ENCODE data around the gene CHST12. TPM values are rescaled to one million over a fixed set of nuclear protein-coding genes. Genes with fewer than 3 reads are reported as not detected.
A peak's percentile ranks its signal among the peaks of the same experiment; 100 is the strongest.

CHST12 gene
- total RNA-seq, 1 experiment from 2014 or later, result 19.3 TPM

DNA sequence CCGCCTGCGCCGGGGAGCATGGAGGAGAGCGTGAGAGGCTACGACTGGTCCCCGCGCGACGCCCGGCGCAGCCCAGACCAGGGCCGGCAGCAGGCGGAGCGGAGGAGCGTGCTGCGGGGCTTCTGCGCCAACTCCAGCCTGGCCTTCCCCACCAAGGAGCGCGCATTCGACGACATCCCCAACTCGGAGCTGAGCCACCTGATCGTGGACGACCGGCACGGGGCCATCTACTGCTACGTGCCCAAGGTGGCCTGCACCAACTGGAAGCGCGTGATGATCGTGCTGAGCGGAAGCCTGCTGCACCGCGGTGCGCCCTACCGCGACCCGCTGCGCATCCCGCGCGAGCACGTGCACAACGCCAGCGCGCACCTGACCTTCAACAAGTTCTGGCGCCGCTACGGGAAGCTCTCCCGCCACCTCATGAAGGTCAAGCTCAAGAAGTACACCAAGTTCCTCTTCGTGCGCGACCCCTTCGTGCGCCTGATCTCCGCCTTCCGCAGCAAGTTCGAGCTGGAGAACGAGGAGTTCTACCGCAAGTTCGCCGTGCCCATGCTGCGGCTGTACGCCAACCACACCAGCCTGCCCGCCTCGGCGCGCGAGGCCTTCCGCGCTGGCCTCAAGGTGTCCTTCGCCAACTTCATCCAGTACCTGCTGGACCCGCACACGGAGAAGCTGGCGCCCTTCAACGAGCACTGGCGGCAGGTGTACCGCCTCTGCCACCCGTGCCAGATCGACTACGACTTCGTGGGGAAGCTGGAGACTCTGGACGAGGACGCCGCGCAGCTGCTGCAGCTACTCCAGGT, 29.7 kb downstream of the CHST12 start:
- H3K36me3 Mint-ChIP-seq (ENCODE audit: insufficient read depth in 1 of 3, low read depth in 3 of 3), result peaks cover 11 to 36% (median 23%) of the 10 kb centered on the region in 3 experiments
- H3K79me2 ChIP-seq (ENCODE audit: insufficient read depth, low read length), result no peaks in the 10 kb centered on the region
- TF ChIP-seq, protein P1, sequence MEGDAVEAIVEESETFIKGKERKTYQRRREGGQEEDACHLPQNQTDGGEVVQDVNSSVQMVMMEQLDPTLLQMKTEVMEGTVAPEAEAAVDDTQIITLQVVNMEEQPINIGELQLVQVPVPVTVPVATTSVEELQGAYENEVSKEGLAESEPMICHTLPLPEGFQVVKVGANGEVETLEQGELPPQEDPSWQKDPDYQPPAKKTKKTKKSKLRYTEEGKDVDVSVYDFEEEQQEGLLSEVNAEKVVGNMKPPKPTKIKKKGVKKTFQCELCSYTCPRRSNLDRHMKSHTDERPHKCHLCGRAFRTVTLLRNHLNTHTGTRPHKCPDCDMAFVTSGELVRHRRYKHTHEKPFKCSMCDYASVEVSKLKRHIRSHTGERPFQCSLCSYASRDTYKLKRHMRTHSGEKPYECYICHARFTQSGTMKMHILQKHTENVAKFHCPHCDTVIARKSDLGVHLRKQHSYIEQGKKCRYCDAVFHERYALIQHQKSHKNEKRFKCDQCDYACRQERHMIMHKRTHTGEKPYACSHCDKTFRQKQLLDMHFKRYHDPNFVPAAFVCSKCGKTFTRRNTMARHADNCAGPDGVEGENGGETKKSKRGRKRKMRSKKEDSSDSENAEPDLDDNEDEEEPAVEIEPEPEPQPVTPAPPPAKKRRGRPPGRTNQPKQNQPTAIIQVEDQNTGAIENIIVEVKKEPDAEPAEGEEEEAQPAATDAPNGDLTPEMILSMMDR (conservative IDR thresholded peaks at IDR 0.05), result no peak
- no peak overlapping the region for H2AFZ ChIP-seq (ENCODE audit: low read length)
- H3K4me3 Mint-ChIP-seq, result peak overlapping the region in 1 of 2 experiments; percentile 20; a peak in 1 of 5 replicates
- no peak overlapping the region for H3T11ph ChIP-seq (ENCODE audit: low read length)
- no peaks in the 10 kb centered on the region for H3K9me3 ChIP-seq (ENCODE audit: control insufficient read depth, low read depth, low read length)
- no peak overlapping the region for H3K4ac ChIP-seq (ENCODE audit: low read depth, low read length)
- no peak overlapping the region for H2BK20ac ChIP-seq (ENCODE audit: low read depth, low read length, poor library complexity, severe bottlenecking)
- no peak overlapping the region for H2BK15ac ChIP-seq (ENCODE audit: low read depth, low read length)
- H3K56ac ChIP-seq (ENCODE audit: insufficient read length, low read depth, low read length), result no peak overlapping the region
- H3K27ac ChIP-seq (ENCODE audit: insufficient read length, low read depth, low read length), result no peak overlapping the region
- no peaks in the 10 kb centered on the region for H4K20me1 ChIP-seq (ENCODE audit: control insufficient read depth, insufficient read depth, insufficient read length)
- DNase-seq, result no peak
- H3K79me1 ChIP-seq (ENCODE audit: insufficient read depth, low read depth, low read length, poor library complexity, severe bottlenecking), result no peaks in the 10 kb centered on the region
- H3K14ac ChIP-seq (ENCODE audit: insufficient read depth, low read length), result no peak overlapping the region; the same call in 1 of the 2 replicates
- WGBS (ENCODE audit: extremely low coverage, insufficient read length, low lambda C conversion rate), result no CpG with 5 or more reads among the region's 85 CpGs
- H2BK5ac ChIP-seq (ENCODE audit: insufficient read length, low read length), result no peak overlapping the region
- no peak overlapping the region for H4K8ac ChIP-seq (replicated peaks; ENCODE audit: insufficient read length, low read depth, low read length)
- H2BK12ac ChIP-seq (ENCODE audit: insufficient read length, low read depth, low read length), result no peak overlapping the region
- H2AK5ac ChIP-seq (ENCODE audit: insufficient read length, low read length), result no peak overlapping the region
- no peaks in the 10 kb centered on the region for H3K27me3 Mint-ChIP-seq (ENCODE audit: low read depth)
- H3K23ac ChIP-seq (ENCODE audit: insufficient read length, low read depth, low read length), result no peak overlapping the region
- no peak overlapping the region for H4K5ac ChIP-seq (ENCODE audit: insufficient read length, low read depth, low read length)
- no peak overlapping the region for H3K4me2 ChIP-seq (ENCODE audit: insufficient read depth, insufficient read length, low read length)
- H3K4me1 Mint-ChIP-seq, result no peaks in the 10 kb centered on the region; a peak in 1 of 4 replicates
- no peaks in the 10 kb centered on the region for H3K27me3 ChIP-seq (ENCODE audit: insufficient read depth, low read length)
- no peaks in the 10 kb centered on the region for H3K4me1 ChIP-seq (ENCODE audit: insufficient read depth, low read length)
- no peak overlapping the region for H3K9ac ChIP-seq (ENCODE audit: extremely low read depth, insufficient read length, low read length)
- H3K9me3 Mint-ChIP-seq, result peaks cover 4 to 6% of the 10 kb centered on the region in 2 experiments; a peak in 3 of 5 replicates
- H3K27ac Mint-ChIP-seq, result no peak overlapping the region; a peak in 1 of 7 replicates
- H2BK120ac ChIP-seq (ENCODE audit: low read depth, low read length, poor library complexity, severe bottlenecking), result no peak overlapping the region
- H3K23me2 ChIP-seq (ENCODE audit: insufficient read length, low read depth, low read length, poor library complexity, severe bottlenecking), result no peaks in the 10 kb centered on the region
- H3K18ac ChIP-seq (ENCODE audit: insufficient read length, low read depth, low read length), result no peak overlapping the region
- no peak overlapping the region for H4K91ac ChIP-seq (ENCODE audit: insufficient read length, low read depth, low read length)

Data from H9 (cell line).